Hematopoietic multipotent progenitor cell treated with erythropoietin and hydrocortisone succinate and interleukin-3 and kit ligand, for 8 days (in vitro differentiated cells): Measurements from ENCODE around the gene HDHD2.

Experiments used
- DNase-seq: peaks from one replicate; pipeline ENCODE4 v3.0.0-alpha.2; 2015

Gene HDHD2

GRCh38 chr18:47143899-47144485 lies 6.3 kb downstream of the HDHD2 start:
- DNase-seq, result peak; percentile 78

GRCh38 chr18:47143153-47143552 lies 7.1 kb downstream of the HDHD2 start:
- DNase-seq, result no peak

- no peak for DNase-seq
These were observed 9.0 kb downstream of the HDHD2 start for GRCh38 chr18:47141289-47141688.

GRCh38 chr18:47121146-47121545 lies 29.2 kb downstream of the HDHD2 start:
- no peak for DNase-seq

- DNase-seq, result peak; percentile 17
These were observed 29.9 kb downstream of the HDHD2 start for GRCh38 chr18:47120428-47120827.

- DNase-seq, result no peak
These were observed 31.3 kb downstream of the HDHD2 start for GRCh38 chr18:47118981-47119380.

- no peak for DNase-seq
These were observed 35.1 kb downstream of the HDHD2 start for GRCh38 chr18:47115205-47115604.

GRCh38 chr18:47113796-47114540 lies 36.3 kb downstream of the HDHD2 start:
- no peak for DNase-seq

- no peak for DNase-seq
These were observed 39.6 kb downstream of the HDHD2 start for GRCh38 chr18:47110492-47111274.

GRCh38 chr18:47109720-47110119 lies 40.6 kb downstream of the HDHD2 start:
- no peak for DNase-seq

GRCh38 chr18:47108998-47109405 lies 41.3 kb downstream of the HDHD2 start:
- no peak for DNase-seq

- DNase-seq, result no peak
These were observed 41.9 kb downstream of the HDHD2 start for GRCh38 chr18:47108373-47108772.

- peak; percentile 68 for DNase-seq
These were observed 50.0 kb downstream of the HDHD2 start for GRCh38 chr18:47100212-47100831.

- DNase-seq, result no peak
These were observed 54.5 kb downstream of the HDHD2 start for GRCh38 chr18:47095810-47096209.

GRCh38 chr18:47087676-47088075 lies 62.6 kb downstream of the HDHD2 start:
- no peak for DNase-seq

GRCh38 chr18:47081578-47081977 lies 68.7 kb downstream of the HDHD2 start:
- DNase-seq, result no peak

- DNase-seq, result no peak
These were observed 69.4 kb downstream of the HDHD2 start for GRCh38 chr18:47080872-47081271.

GRCh38 chr18:47077111-47077510 lies 73.2 kb downstream of the HDHD2 start:
- no peak for DNase-seq

- DNase-seq, result no peak
These were observed 75.0 kb downstream of the HDHD2 start for GRCh38 chr18:47075098-47075883.

- no peak for DNase-seq
These were observed 82.7 kb downstream of the HDHD2 start for GRCh38 chr18:47067648-47068047.

- no peak for DNase-seq
These were observed 87.2 kb downstream of the HDHD2 start for GRCh38 chr18:47063096-47063495.

- DNase-seq, result no peak
These were observed 87.8 kb downstream of the HDHD2 start for GRCh38 chr18:47062471-47062870.
